ENCODE measurements around the gene ITPRID1.

Gene ITPRID1

DNA sequence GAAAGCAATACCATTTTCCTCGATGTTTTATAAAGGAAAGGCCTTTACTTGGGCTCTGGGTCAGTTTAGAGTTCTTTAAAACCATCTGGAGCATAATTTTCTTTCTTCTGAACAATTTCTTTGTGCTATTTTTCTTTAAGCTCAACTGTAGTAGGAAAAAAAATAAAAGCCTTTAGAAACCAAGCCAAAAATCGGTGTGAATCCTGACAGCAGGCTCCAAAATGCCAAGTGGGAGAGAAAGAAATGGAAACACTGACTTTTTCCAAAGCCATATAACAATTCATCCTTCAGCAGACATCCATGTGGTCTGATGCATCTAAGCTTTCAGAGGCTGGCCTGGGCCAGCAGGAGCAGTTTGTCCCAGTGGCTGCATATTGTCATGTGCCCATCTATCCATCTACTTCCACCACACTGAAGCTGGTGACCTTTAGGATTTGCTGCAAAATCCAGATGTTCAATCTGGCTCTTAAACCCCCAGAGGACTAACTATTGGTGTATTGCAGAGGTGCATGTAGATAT is 23.0 kb upstream of the ITPRID1 start:
- no peak overlapping the region for H3K4me3 ChIP-seq (ENCODE audit: low read depth, low read length)
- no peak for DNase-seq (ENCODE audit: low read depth)
- no peak for TF ChIP-seq CTCF (IDR thresholded peaks at IDR 0.05; ENCODE audit: low read depth, low read length, missing control alignments)

DNA sequence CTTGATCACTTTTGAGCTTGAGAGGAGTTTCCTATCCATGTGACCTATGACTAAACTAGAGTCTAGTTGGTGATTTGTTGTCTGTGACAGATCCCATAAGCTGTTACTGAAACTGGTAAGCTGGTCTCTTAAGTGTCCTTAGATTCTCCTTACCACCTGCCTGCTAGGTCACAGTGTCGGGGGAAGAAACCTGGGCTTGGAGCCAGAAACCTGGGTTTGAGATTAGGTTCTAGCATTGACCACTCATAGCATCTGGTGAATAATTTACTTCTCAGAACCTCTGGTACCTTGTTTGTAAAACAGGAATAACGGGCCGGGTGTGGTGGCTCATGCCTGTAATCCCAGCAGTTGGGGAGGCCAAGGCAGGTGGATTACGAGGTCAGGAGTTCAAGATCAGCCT is 21.8 kb upstream of the ITPRID1 start:
- H3K4me3 ChIP-seq (ENCODE audit: low read depth, low read length) = no peak overlapping the region
- no peak for TF ChIP-seq CTCF (IDR thresholded peaks at IDR 0.05; ENCODE audit: low read depth, low read length, missing control alignments)
- no peak for DNase-seq (ENCODE audit: low read depth)

DNA sequence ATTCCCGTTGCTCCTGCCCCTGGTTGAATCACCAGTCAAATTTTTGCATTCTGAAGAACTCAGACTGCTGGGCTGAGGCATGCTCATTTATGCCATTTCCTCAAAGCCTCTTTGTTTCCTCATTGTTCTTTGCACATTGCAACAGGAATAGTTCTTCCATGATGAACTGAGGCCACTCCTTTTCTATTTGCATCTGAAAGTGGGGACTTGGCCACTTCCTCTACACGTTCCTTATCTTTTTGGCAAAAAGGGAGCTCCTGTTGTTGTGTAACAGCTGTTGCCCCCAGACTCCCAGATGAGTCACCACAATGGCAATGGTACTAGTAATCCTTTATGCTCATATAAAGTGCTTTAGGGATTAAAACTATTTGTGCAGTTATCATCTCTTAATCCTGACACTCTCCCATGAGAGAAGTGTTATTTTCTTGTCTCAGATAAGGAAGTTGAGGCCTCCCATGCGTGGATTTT is 20.1 kb upstream of the ITPRID1 start:
- no peak for DNase-seq (ENCODE audit: low read depth)
- no peak for TF ChIP-seq CTCF (IDR thresholded peaks at IDR 0.05; ENCODE audit: low read depth, low read length, missing control alignments)
- H3K4me3 ChIP-seq (ENCODE audit: low read depth, low read length) = no peak overlapping the region

- H3K4me3 ChIP-seq (ENCODE audit: low read depth, low read length) = no peak overlapping the region
- no peak for TF ChIP-seq CTCF (IDR thresholded peaks at IDR 0.05; ENCODE audit: low read depth, low read length, missing control alignments)
- no peak for DNase-seq (ENCODE audit: low read depth)
Measured at GRCh38 chr7:31494421-31494820, 19.5 kb upstream of the ITPRID1 start.

GRCh38 chr7:31495653-31496052 is 18.2 kb upstream of the ITPRID1 start:
- DNase-seq (ENCODE audit: low read depth) = no peak
- no peak for TF ChIP-seq CTCF (IDR thresholded peaks at IDR 0.05; ENCODE audit: low read depth, low read length, missing control alignments)
- H3K4me3 ChIP-seq (ENCODE audit: low read depth, low read length) = no peak overlapping the region

- DNase-seq (ENCODE audit: low read depth) = no peak
- no peak overlapping the region for H3K4me3 ChIP-seq (ENCODE audit: low read depth, low read length)
- no peak for TF ChIP-seq CTCF (IDR thresholded peaks at IDR 0.05; ENCODE audit: low read depth, low read length, missing control alignments)
Measured at GRCh38 chr7:31497516-31497915, 16.4 kb upstream of the ITPRID1 start.

DNA sequence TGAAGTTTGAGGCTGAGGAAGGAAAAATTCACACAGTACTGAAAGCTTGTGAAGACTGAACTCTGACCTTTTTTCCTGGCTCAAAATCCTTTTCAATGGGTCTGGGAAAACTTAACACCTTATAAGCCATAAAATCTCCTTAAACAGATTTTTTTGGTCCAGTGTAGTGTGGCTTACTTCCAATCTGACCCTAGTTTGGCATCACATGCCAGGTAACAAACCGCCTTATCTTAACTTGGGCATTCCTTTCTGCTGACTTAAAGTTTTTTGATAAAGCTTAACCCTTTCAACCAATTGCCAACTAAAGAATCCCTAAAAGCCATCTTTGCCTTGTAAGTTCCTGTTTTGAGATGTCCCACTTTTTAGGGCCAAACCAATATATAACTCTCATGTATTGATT is 13.2 kb upstream of the ITPRID1 start:
- H3K4me3 ChIP-seq (ENCODE audit: low read depth, low read length) = no peak overlapping the region
- TF ChIP-seq CTCF (IDR thresholded peaks at IDR 0.05; ENCODE audit: low read depth, low read length, missing control alignments) = no peak
- DNase-seq (ENCODE audit: low read depth) = no peak
